ENCODE data around the gene BICC1. TPM values are rescaled to one million over a fixed set of nuclear protein-coding genes. Genes with fewer than 3 reads are reported as not detected.

BICC1 gene
- total RNA-seq, 1 experiment from 2014 or later, result 39.1 TPM

DNA sequence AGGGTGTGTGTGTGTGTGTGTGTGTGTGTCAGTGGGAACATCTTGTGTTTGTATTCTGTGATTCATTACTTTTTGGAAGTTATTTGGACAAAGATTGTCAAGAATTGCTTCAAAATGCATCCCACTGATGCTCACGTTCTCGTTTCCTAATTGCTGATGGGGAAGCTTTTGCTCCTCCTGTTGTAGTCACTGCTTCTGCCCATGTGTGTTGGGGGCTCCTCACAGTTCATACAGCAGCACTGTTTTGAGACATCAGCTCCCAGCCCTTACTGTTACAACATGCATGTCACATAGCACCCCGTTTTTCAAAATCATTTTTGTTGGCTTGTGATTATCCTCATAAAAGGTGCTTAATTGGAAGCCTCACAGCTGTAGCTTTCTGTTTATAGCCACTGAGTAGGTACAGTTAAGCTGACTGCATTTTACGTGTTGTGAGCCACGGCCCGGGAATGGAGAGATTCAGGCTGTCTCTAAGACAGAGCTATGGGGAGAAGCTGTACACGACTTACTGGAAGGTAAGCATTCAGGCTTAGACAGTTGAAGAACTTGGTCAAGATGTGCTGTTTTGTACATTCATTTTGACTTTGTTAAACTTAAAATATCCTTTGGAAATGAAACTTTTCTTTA lies 87.4 kb downstream of the BICC1 start:
- no peak for DNase-seq (ENCODE audit: low read depth)

DNA sequence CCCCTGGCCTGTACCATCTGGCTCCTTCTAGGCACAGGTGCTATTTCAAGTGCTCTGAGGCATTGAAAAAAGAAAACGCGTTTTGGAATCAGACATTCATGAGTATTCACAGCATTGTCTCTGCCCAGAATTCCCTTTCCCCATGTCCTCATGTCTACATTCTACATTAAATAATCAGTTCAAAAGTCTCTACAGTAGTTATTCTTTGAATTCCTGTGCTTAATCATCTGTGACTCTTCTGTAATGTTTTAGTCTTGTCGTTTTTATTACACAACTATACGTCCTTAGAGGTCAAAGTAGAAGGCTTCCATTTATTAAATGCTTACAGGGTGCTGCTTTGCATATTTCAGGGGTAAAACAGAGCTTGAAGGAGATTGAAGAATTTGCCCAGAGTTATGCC lies 95.7 kb downstream of the BICC1 start:
- no peak for DNase-seq (ENCODE audit: low read depth)

GRCh38 chr10:58608826-58609531 lies 96.3 kb downstream of the BICC1 start:
- no peak for DNase-seq (ENCODE audit: low read depth)

- DNase-seq (ENCODE audit: low read depth), result no peak
Measured at GRCh38 chr10:58609532-58610150, 97.0 kb downstream of the BICC1 start.

- no peak for DNase-seq (ENCODE audit: low read depth)
Measured at GRCh38 chr10:58615237-58615935, 102.7 kb downstream of the BICC1 start.

DNA sequence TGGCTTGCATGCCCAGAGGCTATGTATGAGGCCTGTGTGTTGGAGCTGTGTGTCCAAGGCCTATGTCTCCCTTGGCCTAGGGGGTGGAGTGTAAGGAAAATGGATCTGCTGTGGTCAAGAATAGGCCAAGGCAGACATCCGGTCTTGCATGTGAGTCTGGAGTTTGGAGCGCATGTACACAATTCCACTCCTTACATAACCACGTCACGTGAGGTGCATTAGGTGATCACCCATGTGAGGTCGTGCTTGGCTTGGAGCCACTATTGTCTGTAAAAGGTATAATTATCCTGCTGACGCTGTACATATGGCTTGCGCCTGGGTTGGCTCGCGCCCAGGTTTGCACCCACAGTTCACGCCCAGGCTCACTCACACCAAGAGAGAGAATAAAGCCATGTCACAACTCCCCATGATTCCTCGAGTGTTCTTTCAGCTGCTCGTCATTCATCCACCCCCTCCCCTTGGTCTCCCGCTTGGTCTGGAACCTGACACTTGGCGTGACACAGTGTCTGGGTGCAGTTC lies 105.5 kb downstream of the BICC1 start:
- DNase-seq (ENCODE audit: low read depth), result no peak

DNA sequence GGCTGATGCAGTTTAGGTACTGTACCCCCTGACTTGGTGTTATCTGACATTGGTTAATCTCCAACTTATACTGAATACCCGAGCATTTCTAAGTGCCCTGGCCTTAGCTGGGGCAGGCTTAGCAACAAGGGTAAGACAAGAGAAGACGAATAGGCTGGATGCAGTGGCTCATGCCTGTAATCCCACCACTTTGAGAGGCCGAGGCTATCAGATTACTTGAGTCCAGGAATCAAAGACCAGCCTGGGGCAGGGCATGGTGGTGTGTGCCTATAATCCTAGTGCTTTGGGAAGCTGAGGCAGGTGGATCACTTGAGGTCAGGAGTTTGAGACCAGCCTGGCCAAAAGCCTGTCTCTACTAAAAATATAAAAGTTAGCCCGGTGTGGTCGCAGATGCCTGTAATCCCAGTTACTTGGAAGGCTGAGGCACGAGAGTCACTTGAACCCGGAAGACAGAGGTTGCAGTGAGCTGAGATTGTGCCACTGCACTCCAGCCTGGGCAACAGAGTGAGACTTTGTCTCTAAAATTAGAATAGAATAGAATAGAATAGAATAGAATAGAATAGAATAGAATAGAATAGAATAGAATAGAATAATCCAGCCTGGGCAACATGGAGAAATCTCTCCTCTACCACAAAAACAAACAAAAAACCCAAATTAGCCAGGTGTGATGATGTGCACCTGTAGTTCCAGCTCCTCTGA lies 108.9 kb downstream of the BICC1 start:
- no peak for DNase-seq (ENCODE audit: low read depth)

GRCh38 chr10:58622246-58622645 lies 109.6 kb downstream of the BICC1 start:
- no peak for DNase-seq (ENCODE audit: low read depth)

GRCh38 chr10:58625070-58625469 lies 112.4 kb downstream of the BICC1 start:
- DNase-seq (ENCODE audit: low read depth), result peak; percentile 85

DNA sequence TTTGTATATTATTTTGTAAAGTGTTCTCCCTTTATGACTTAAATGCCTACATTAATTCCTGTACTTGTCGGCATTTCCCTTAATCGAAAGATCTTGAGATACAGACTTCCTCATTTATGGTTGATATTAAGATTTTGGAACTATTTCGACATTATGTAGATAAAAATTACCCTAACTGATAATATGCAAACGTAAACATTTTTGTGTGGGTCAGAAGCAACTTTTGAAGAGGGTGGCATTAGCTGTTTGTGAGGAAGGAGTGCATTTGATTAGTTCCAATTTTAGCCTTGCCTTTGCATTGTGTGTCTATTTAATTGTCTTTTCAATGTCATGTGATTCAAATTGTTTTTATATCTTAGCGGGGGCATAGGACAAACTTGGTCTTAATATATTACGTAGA lies 114.7 kb downstream of the BICC1 start:
- no peak for DNase-seq (ENCODE audit: low read depth)

DNA sequence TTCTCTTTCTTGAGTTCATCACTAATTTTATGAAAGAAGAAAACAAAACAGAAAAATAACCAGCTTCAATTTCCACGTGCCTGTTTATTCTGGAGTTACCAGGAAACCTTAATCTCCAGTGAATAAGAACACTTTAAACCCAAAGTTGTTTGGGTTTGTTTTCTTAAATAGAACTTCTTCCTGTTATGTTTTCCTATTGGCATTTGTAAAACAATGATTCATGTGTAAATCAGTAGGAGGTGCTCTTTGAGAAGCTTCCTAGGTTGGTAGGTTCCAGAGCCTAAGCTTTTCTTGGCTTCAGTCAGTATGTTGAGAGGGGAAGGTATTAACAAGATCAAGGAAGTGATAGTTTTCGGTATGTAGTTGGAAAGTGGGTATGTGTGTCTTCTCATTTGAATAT lies 119.0 kb downstream of the BICC1 start:
- no peak for DNase-seq (ENCODE audit: low read depth)

DNA sequence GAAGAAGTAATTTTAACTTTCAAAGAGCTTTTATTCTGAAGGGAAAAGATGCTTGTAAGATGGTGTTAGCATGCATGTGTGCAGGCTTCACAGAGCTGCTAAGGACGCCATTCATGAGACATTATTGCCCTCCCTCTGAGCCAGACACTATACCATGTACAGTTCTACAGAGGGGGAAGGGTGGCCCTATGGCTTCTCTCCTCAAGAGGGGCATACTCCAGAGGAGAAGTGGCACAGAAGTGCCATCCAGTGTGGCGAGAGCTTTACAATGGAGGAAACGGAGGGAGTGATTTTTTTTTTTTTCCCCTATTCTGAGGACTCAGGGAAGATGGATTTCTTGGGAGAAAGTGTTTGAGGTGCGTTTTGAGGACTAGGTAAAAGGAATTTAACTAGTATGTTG lies 119.5 kb downstream of the BICC1 start:
- no peak for DNase-seq (ENCODE audit: low read depth)

DNA sequence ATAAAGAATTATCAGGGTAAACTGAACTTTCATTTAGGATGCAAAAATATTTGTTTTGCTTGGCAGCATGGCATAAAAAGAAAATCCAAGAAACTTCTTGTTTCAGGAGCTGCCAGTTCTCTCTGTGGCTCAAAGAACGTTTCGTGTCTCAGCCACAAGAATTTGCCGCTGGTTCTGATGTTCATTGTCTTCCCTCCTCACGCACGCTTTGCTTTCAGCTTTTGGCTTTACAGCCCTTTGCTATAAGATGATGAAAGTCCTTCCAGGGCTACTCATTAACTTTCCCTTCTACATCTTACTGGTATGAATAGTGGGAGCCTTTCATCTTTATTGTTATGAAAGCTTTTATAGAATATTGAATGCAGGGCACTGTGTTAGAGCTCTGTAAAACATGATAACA lies 124.7 kb downstream of the BICC1 start:
- DNase-seq (ENCODE audit: low read depth), result peak; percentile 90

- peak; percentile 87 for DNase-seq (ENCODE audit: low read depth)
Measured at GRCh38 chr10:58638388-58638787, 125.7 kb downstream of the BICC1 start.

DNA sequence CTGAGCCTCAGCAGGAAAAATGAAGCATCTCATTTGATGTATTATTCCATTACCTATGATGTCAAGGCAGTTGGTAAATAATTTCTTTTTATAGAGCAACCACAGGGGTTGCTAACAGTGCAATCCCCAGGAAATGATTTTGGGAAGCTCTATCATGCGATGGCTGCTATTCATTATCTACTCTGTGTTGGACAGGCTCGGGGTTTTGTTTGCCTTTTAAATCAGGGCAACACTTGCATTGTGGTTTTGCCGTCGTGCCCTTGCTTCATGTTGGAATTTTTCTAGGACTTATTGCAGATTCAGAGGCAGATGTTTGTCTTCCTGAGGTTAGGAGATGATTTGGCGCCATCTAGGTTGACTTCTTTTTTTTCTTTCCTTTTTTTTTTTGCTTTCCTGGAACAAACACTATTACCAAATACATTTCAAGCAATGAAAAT lies 128.4 kb downstream of the BICC1 start:
- DNase-seq (ENCODE audit: low read depth), result peak; percentile 98

- peak; percentile 63 for DNase-seq (ENCODE audit: low read depth)
Measured at GRCh38 chr10:58641708-58642107, 129.0 kb downstream of the BICC1 start.

DNA sequence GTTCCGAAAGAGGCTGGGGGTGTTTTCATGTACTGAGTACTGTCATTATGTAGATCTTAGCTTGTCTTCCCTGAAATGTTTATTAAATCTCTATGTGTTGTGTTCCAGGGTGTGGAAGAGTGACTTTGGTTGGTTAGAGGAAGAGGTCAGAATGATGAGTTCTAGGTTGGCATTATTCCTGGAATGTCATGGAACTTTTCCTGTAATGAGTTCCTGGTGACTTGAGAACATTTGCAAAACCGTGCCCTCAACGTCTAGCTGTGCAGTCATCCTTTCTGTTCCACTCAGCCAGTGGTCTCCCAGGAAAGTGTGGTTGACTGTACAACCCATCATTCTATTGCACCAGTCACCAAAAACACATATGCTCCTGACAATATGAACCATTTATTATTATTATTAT lies 129.6 kb downstream of the BICC1 start:
- peak; percentile 82 for DNase-seq (ENCODE audit: low read depth)

GRCh38 chr10:58642916-58643428 lies 130.3 kb downstream of the BICC1 start:
- DNase-seq (ENCODE audit: low read depth), result no peak

DNA sequence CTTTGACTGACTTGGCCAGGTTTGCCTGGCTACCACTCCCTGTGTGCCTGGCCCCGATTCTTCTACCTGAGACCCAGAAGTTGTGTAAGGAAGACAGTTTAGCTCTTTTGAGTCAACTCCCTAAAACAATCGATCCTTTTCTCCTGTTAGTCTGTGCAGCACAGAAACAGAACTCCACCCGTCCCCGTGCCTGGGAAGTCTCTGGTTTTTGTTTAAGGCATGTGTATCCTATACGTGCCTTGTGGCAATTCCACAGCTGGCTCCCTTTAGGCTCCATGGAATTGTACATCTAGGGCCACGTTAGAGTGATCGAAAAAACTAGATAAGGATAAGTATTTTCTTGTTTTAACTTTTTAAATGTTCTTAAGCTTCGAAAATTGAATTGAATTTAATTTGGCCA lies 131.6 kb downstream of the BICC1 start:
- DNase-seq (ENCODE audit: low read depth), result no peak

GRCh38 chr10:58645416-58646146 lies 132.9 kb downstream of the BICC1 start:
- no peak for DNase-seq (ENCODE audit: low read depth)

All from M059J (cell line).